SU-DHL-6 (cell line): Measurements from ENCODE around the gene L3MBTL1.
"Not testable (repeated sequence)": the region's sequence is repeated elsewhere in the genome, so short reads cannot be mapped to it uniquely, and the experiment has no call there.

Source experiments
- H2AFZ ChIP-seq: fragments of 200-600 bp; sonication (generic); 2 replicates; pipeline ENCODE4 v1.6.1; 2014; ENCODE audit warnings: low read depth, mild to moderate bottlenecking, moderate library complexity, mixed read lengths, antibody characterized with exemption, low read length; ENCODE audit not compliant: severe bottlenecking
- H3F3A ChIP-seq: fragments of 200-600 bp; shearing (Covaris generic); 2 replicates; pipeline ENCODE4 v1.6.0; 2016; ENCODE audit warnings: antibody characterized with exemption, mild to moderate bottlenecking; ENCODE audit not compliant: insufficient read depth
- H3K27ac ChIP-seq: fragments of 200-600 bp; sonication (generic); 2 replicates; pipeline ENCODE4 v1.5.1; 2016; ENCODE audit warnings: low read depth, mild to moderate bottlenecking, low read length, moderate library complexity, mixed read lengths
- H3K27me3 ChIP-seq: fragments of 200-600 bp; sonication (generic), shearing (Covaris generic); 2 replicates; pipeline ENCODE4 v1.6.0; 2014; ENCODE audit warnings: mild to moderate bottlenecking, low read length
- H3K36me3 ChIP-seq: fragments of 200-600 bp; sonication (generic); 2 replicates; pipeline ENCODE4 v1.6.1; 2014; ENCODE audit warnings: mild to moderate bottlenecking, low read length, mixed read lengths
- H3K4me2 ChIP-seq: fragments of 300-600, 200-600 bp; shearing (Covaris generic), sonication (generic); 2 replicates; pipeline ENCODE4 v1.6.0; 2014; ENCODE audit warnings: low read length, low read depth, mild to moderate bottlenecking; ENCODE audit not compliant: poor library complexity, severe bottlenecking
- H3K4me3 ChIP-seq: fragments of 200-600 bp; sonication (generic); 2 replicates; pipeline ENCODE4 v1.5.1; 2014; ENCODE audit warnings: antibody characterized with exemption, low read length, mild to moderate bottlenecking, mixed read lengths; ENCODE audit not compliant: insufficient read depth, poor library complexity, severe bottlenecking
- H3K79me2 ChIP-seq: fragments of 200-600 bp; sonication (generic); 2 replicates; pipeline ENCODE4 v1.6.1; 2014; ENCODE audit warnings: mild to moderate bottlenecking, low read length, moderate library complexity; ENCODE audit not compliant: insufficient read depth
- H3K9ac ChIP-seq: fragments of 200-600 bp; sonication (generic); 2 replicates; pipeline ENCODE4 v1.7.0; 2014; ENCODE audit warnings: mild to moderate bottlenecking, low read length
- H3K9me2 ChIP-seq: fragments of 200-600 bp; sonication (generic); replicated peaks from 2 replicates; pipeline ENCODE4 v1.6.1; 2014; ENCODE audit warnings: low read length; ENCODE audit not compliant: insufficient read depth
- H3K9me3 ChIP-seq: fragments of 200-600 bp; sonication (generic); 2 replicates; pipeline ENCODE4 v1.6.1; 2014; ENCODE audit warnings: low read length, mixed read lengths; ENCODE audit not compliant: insufficient read depth
- H4K20me1 ChIP-seq: fragments of 200-600 bp; sonication (generic); 2 replicates; pipeline ENCODE4 v1.6.1; 2014; ENCODE audit warnings: low read depth, mild to moderate bottlenecking, antibody characterized with exemption, low read length, moderate library complexity, mixed read lengths
- EZH2phosphoT487 ChIP-seq: fragments of 200-600 bp; sonication (generic), shearing (Covaris generic); conservative IDR thresholded peaks from 2 replicates; pipeline ENCODE4 v1.6.1; 2018; ENCODE audit warnings: mild to moderate bottlenecking, antibody characterized with exemption, low read length, moderate library complexity, mixed read lengths
- TF ChIP-seq, protein P1 (sequence below): fragments of 200-600 bp; sonication (generic); IDR thresholded peaks from one replicate; pipeline ENCODE4 v1.5.1; 2017; ENCODE audit warnings: antibody characterized with exemption, mild to moderate bottlenecking, low read length, moderate library complexity; ENCODE audit not compliant: insufficient read depth, poor library complexity, severe bottlenecking

L3MBTL1 gene

DNA sequence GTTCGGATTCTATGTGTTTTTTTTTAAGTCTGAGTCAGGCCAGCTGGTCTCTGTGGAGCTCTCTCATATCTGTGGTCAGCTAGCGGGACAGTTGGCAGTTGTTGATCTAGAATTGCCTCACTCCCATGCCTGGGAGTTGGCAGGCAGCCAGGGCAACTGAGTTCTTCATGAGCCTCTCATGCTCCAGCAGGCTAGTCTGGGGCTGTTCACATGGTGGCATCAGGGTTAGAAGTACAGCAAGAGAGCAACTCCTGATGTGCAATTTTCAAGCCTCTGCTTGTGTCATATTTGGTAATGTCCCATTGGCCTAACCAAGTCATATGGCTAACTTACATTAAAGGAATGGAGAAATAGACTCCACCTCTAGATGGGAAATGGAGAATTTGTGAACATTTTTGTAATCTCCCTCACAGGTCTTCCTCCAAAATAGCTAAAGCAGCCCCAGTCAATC lies 76.5 kb downstream of the L3MBTL1 start:
- H3K9ac ChIP-seq: no peak overlapping the region
- no peaks in the 10 kb centered on the region for H3K27me3 ChIP-seq
- H3K36me3 ChIP-seq: no peaks in the 10 kb centered on the region
- H2AFZ ChIP-seq: no peak overlapping the region
- no peaks in the 10 kb centered on the region for H3F3A ChIP-seq
- TF ChIP-seq, protein P1, sequence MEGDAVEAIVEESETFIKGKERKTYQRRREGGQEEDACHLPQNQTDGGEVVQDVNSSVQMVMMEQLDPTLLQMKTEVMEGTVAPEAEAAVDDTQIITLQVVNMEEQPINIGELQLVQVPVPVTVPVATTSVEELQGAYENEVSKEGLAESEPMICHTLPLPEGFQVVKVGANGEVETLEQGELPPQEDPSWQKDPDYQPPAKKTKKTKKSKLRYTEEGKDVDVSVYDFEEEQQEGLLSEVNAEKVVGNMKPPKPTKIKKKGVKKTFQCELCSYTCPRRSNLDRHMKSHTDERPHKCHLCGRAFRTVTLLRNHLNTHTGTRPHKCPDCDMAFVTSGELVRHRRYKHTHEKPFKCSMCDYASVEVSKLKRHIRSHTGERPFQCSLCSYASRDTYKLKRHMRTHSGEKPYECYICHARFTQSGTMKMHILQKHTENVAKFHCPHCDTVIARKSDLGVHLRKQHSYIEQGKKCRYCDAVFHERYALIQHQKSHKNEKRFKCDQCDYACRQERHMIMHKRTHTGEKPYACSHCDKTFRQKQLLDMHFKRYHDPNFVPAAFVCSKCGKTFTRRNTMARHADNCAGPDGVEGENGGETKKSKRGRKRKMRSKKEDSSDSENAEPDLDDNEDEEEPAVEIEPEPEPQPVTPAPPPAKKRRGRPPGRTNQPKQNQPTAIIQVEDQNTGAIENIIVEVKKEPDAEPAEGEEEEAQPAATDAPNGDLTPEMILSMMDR: no peak
- no peak for TF ChIP-seq EZH2phosphoT487
- H4K20me1 ChIP-seq: no peaks in the 10 kb centered on the region
- no peak overlapping the region for H3K27ac ChIP-seq
- no peak overlapping the region for H3K4me2 ChIP-seq
- H3K9me3 ChIP-seq: no peaks in the 10 kb centered on the region
- H3K9me2 ChIP-seq: no peaks in the 10 kb centered on the region
- no peak overlapping the region for H3K4me3 ChIP-seq
- no peaks in the 10 kb centered on the region for H3K79me2 ChIP-seq

DNA sequence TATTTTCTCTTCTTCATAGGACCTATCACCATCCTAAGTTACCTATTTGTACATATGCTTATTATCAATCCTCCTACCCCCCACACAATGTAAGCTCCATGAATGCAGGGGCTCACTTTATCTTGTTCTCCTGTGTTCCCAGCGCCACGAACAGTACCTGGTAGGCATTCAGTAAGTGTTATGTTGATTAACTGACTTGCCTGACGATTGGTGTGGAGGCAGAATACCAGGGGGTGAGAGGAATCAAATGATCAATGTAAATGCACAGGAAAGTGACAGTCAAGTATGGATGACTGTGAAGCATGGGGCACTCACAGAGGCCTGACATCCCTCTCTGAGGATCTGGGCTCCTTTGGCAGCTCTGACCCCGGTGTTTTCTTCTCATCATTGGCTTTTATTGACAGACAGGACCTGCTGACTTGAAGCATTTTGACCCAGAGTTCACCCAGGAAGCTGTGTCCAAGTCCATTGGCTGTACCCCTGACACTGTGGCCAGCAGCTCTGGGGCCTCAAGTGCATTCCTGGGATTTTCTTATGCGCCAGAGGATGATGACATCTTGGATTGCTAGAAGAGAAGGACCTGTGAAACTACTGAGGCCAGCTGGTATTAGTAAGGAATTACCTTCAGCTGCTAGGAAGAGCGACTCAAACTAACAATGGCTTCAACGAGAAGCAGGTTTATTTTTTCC lies 77.1 kb downstream of the L3MBTL1 start:
- Histone ChIP-seq H3K9me3 (no peaks in the 10 kb centered on the region), H3K9ac (no peak overlapping the region), H3F3A (no peaks in the 10 kb centered on the region), H3K36me3 (no peaks in the 10 kb centered on the region), H3K79me2 (no peaks in the 10 kb centered on the region), H3K9me2 (no peaks in the 10 kb centered on the region), H3K27ac (no peak overlapping the region), H3K4me3 (no peak overlapping the region), H3K27me3 (no peaks in the 10 kb centered on the region), H3K4me2 (no peak overlapping the region), H4K20me1 (no peaks in the 10 kb centered on the region), H2AFZ (no peak overlapping the region)
- TF ChIP-seq, protein P1: no peak
- no peak for TF ChIP-seq EZH2phosphoT487

DNA sequence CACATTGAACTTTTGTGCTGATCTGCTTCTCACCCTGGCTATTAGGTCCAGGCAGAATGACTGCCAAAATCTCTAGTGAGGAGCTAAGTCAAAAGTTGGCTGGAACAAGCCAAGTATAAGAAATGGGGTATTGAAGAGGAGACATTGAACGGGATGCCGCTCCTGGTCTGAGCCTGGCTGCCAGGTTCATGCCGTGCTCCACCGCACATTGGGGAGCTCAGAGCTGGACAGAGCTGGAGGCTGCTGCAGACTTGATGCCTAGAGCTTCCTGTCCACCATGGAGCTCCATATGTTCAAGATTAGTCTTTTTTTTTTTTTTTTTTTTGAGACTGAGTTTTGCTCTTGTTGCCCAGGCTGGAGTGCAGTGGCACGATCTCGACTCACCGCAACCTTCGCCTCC lies 79.1 kb downstream of the L3MBTL1 start:
- no peaks in the 10 kb centered on the region for H4K20me1 ChIP-seq
- TF ChIP-seq, protein P1: no peak
- TF ChIP-seq EZH2phosphoT487: no peak
- no peaks in the 10 kb centered on the region for H3K9me3 ChIP-seq
- H3K9me2 ChIP-seq: no peaks in the 10 kb centered on the region
- H2AFZ ChIP-seq: no peak overlapping the region
- H3F3A ChIP-seq: no peaks in the 10 kb centered on the region
- H3K4me2 ChIP-seq: no peak overlapping the region
- no peaks in the 10 kb centered on the region for H3K36me3 ChIP-seq
- H3K79me2 ChIP-seq: peaks cover 7% of the 10 kb centered on the region
- no peak overlapping the region for H3K4me3 ChIP-seq
- no peak overlapping the region for H3K27ac ChIP-seq
- no peak overlapping the region for H3K9ac ChIP-seq
- H3K27me3 ChIP-seq: no peaks in the 10 kb centered on the region

DNA sequence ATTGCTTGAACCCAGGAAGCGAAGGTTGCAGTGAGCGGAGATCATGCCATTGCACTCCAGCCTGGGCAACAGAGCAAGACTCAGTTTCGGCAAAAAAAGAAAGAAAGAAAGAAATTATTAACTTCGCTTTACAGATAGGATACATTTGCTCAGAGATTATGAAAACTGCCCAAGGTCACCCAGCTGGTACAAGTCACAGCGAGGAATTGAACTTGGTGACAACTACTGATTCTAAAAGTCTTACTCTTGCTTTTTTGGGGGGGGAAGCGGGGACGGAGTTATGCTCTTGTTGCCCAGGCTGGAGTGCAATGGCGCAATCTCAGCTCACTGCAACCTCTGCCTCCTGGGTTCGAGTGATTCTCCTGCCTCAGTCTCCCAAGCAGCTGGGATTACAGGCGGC lies 81.0 kb downstream of the L3MBTL1 start:
- not testable (repeated sequence) for H3K4me2 ChIP-seq, H3K27ac ChIP-seq, H3K9me3 ChIP-seq, H3K9me2 ChIP-seq, H3K9ac ChIP-seq, H3K79me2 ChIP-seq, H3K36me3 ChIP-seq, H3F3A ChIP-seq, H3K27me3 ChIP-seq, H2AFZ ChIP-seq, H3K4me3 ChIP-seq, H4K20me1 ChIP-seq
